Fibroblast of the aortic adventitia (primary cell): ENCODE results near the gene KRT1. TPM values are rescaled to one million over a fixed set of nuclear protein-coding genes. Genes with fewer than 3 reads are reported as not detected.

Experiments used
- DNase-seq: peaks from one replicate; pipeline ENCODE4 v3.0.0-alpha.2; 2010; ENCODE audit warnings: low read depth
- H3K4me3 ChIP-seq: 2 replicates; pipeline ENCODE4 v1.5.1; 2011; ENCODE audit warnings: low read depth, mild to moderate bottlenecking, control low read depth, low read length, moderate library complexity
- CTCF ChIP-seq: IDR thresholded peaks from 2 replicates; pipeline ENCODE4 v1.5.1; 2011; ENCODE audit warnings: mild to moderate bottlenecking, low read length, control low read depth, inconsistent platforms; ENCODE audit not compliant: insufficient read depth
- total RNA-seq: library from RNA; depleted of rRNA; stranded (reverse); fragments of >200 nt; gene quantifications from 2 replicates; pipeline ENCODE4 v1.2.3, GENCODE V29; 2012; ENCODE audit warnings: low replicate concordance

KRT1 gene
- not detected in 2 replicates for total RNA-seq

GRCh38 chr12:52680363-52680762 lies at the start of gene KRT1:
Gene KRT1 (minus strand): TSS chr12:52680407. CDS start chr12:52680348, 59 bp downstream.
- DNase-seq = no peak
- no peak for TF ChIP-seq CTCF
- no peak within 1 kb of the TSS for H3K4me3 ChIP-seq

- DNase-seq = no peak
- no peak for TF ChIP-seq CTCF
- H3K4me3 ChIP-seq = no peak overlapping the region
Observed at GRCh38 chr12:52729147-52729546, 48.9 kb upstream of the KRT1 start.

- DNase-seq = no peak
- TF ChIP-seq CTCF = no peak
- no peak overlapping the region for H3K4me3 ChIP-seq
Observed at GRCh38 chr12:52728374-52728773, 48.2 kb upstream of the KRT1 start.

- no peak overlapping the region for H3K4me3 ChIP-seq
- no peak for DNase-seq
- no peak for TF ChIP-seq CTCF
Observed at GRCh38 chr12:52727037-52727436, 46.8 kb upstream of the KRT1 start.

GRCh38 chr12:52726451-52726850 lies 46.2 kb upstream of the KRT1 start:
- H3K4me3 ChIP-seq = no peak overlapping the region
- no peak for TF ChIP-seq CTCF
- DNase-seq = no peak

GRCh38 chr12:52724384-52724783 lies 44.2 kb upstream of the KRT1 start:
- H3K4me3 ChIP-seq = no peak overlapping the region
- TF ChIP-seq CTCF = no peak
- no peak for DNase-seq

- no peak overlapping the region for H3K4me3 ChIP-seq
- DNase-seq = no peak
- no peak for TF ChIP-seq CTCF
Observed at GRCh38 chr12:52722680-52723079, 42.5 kb upstream of the KRT1 start.
